Endodermal cell (in vitro differentiated cells): ENCODE measurements around the gene EFNB3. TPM values are rescaled to one million over a fixed set of nuclear protein-coding genes. Genes with fewer than 3 reads are reported as not detected.

ENCODE experiments used
- DNase-seq: peaks from one replicate; pipeline ENCODE4 v3.0.0-alpha.2; 2017
- H3K27ac ChIP-seq: 2 replicates; pipeline ENCODE4 v1.5.1; 2013; ENCODE audit warnings: mild to moderate bottlenecking, low read depth, low read length, moderate library complexity
- H3K27me3 ChIP-seq: 2 replicates; pipeline ENCODE4 v1.6.1; 2013; ENCODE audit warnings: mild to moderate bottlenecking, low read length, moderate library complexity; ENCODE audit not compliant: insufficient read depth, control insufficient read depth, poor library complexity, severe bottlenecking
- H3K36me3 ChIP-seq: 2 replicates; pipeline ENCODE4 v1.7.0; 2013; ENCODE audit warnings: mild to moderate bottlenecking, low read length, moderate library complexity; ENCODE audit not compliant: control insufficient read depth, insufficient read depth
- H3K4me1 ChIP-seq: one replicate; pipeline ENCODE4 v1.7.0; 2013; ENCODE audit warnings: low read length; ENCODE audit not compliant: control insufficient read depth, insufficient read depth
- H3K4me3 ChIP-seq: 2 replicates; pipeline ENCODE4 v1.5.1; 2013; ENCODE audit warnings: mild to moderate bottlenecking, low read length, moderate library complexity
- H3K9ac ChIP-seq: 2 replicates; pipeline ENCODE4 v1.6.1; 2013; ENCODE audit warnings: mild to moderate bottlenecking, low read length, moderate library complexity; ENCODE audit not compliant: poor library complexity, severe bottlenecking; ENCODE audit errors: extremely low read depth
- H3K9me3 ChIP-seq: 2 replicates; pipeline ENCODE4 v1.6.1; 2013; ENCODE audit warnings: mild to moderate bottlenecking, low read length, moderate library complexity; ENCODE audit not compliant: control insufficient read depth
- H3K27ac Mint-ChIP-seq: 2 replicates; pipeline ENCODE4 v1.8.0; 2020; ENCODE audit warnings: mixed read lengths
- H3K27me3 Mint-ChIP-seq: 2 replicates; pipeline ENCODE4 v1.8.0; 2021; ENCODE audit warnings: mild to moderate bottlenecking, mixed read lengths; ENCODE audit not compliant: insufficient read depth
- H3K36me3 Mint-ChIP-seq: 2 replicates; pipeline ENCODE4 v1.8.0; 2020; ENCODE audit warnings: low read depth, mixed read lengths
- H3K4me1 Mint-ChIP-seq: 2 replicates; pipeline ENCODE4 v1.8.0; 2020; ENCODE audit warnings: mixed read lengths
- H3K4me3 Mint-ChIP-seq: 2 replicates; pipeline ENCODE4 v1.8.0; 2020; ENCODE audit warnings: mild to moderate bottlenecking, moderate library complexity, mixed read lengths
- H3K9me3 Mint-ChIP-seq: 2 replicates; pipeline ENCODE4 v1.8.0; 2020; ENCODE audit warnings: mild to moderate bottlenecking, mixed read lengths
- WGBS, 2 experiments: methylation state at CpG; one replicate each; pipeline versions ENCODE4 v1.1.5 to v1.1.7; 2013; ENCODE audit warnings: missing lambda C conversion rate in 2 of 2, mixed read lengths in 1 of 2; ENCODE audit not compliant: insufficient coverage in 1 of 2, insufficient read length in 1 of 2; 5-methylcytosine and 5-hydroxymethylcytosine counted together
- total RNA-seq, 2 donors: library from RNA; stranded (reverse); fragmentation: NEBNext Ultra II Directional in 1 of 2; extraction: Animal tissue kit (Norgen Biotek cat#: 25700) in 1 of 2; gene quantifications; 2 replicates in 1 of 2; 3 replicates in 1 of 2; pipeline ENCODE4 v1.2.1, GENCODE V29; 2021
- TF ChIP-seq, protein P1 (sequence below): fragments of 200-600 bp; sonication (generic); conservative IDR thresholded peaks from 2 replicates; pipeline ENCODE4 v1.5.0; 2021; ENCODE audit warnings: antibody characterized with exemption, mild to moderate bottlenecking

EFNB3 gene
- total RNA-seq, 2 donors from 2014 or later, result 12.8 to 15.0 TPM

GRCh38 chr17:7714721-7715594, 10.0 kb downstream of the EFNB3 start:
- H3K27me3 Mint-ChIP-seq, result peaks cover 46% of the 10 kb centered on the region
- peaks cover 10% of the 10 kb centered on the region for H3K36me3 Mint-ChIP-seq
- Histone ChIP-seq H3K27ac (peak overlapping the region; percentile 66), H3K9ac (no peak overlapping the region), H3K9me3 (no peaks in the 10 kb centered on the region), H3K36me3 (no peaks in the 10 kb centered on the region), H3K27me3 (peaks cover 25% of the 10 kb centered on the region), H3K4me1 (peaks cover 2% of the 10 kb centered on the region), H3K4me3 (no peak overlapping the region)
- no peak for DNase-seq
- peaks cover 24% of the 10 kb centered on the region for H3K4me1 Mint-ChIP-seq
- TF ChIP-seq, protein P1, sequence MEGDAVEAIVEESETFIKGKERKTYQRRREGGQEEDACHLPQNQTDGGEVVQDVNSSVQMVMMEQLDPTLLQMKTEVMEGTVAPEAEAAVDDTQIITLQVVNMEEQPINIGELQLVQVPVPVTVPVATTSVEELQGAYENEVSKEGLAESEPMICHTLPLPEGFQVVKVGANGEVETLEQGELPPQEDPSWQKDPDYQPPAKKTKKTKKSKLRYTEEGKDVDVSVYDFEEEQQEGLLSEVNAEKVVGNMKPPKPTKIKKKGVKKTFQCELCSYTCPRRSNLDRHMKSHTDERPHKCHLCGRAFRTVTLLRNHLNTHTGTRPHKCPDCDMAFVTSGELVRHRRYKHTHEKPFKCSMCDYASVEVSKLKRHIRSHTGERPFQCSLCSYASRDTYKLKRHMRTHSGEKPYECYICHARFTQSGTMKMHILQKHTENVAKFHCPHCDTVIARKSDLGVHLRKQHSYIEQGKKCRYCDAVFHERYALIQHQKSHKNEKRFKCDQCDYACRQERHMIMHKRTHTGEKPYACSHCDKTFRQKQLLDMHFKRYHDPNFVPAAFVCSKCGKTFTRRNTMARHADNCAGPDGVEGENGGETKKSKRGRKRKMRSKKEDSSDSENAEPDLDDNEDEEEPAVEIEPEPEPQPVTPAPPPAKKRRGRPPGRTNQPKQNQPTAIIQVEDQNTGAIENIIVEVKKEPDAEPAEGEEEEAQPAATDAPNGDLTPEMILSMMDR, result no peak
- no peak overlapping the region for H3K4me3 Mint-ChIP-seq
- 85 to 88% methylated on average over 6 to 8 of the region's 10 CpGs for WGBS, 2 experiments
- no peak overlapping the region for H3K27ac Mint-ChIP-seq
- no peaks in the 10 kb centered on the region for H3K9me3 Mint-ChIP-seq

DNA sequence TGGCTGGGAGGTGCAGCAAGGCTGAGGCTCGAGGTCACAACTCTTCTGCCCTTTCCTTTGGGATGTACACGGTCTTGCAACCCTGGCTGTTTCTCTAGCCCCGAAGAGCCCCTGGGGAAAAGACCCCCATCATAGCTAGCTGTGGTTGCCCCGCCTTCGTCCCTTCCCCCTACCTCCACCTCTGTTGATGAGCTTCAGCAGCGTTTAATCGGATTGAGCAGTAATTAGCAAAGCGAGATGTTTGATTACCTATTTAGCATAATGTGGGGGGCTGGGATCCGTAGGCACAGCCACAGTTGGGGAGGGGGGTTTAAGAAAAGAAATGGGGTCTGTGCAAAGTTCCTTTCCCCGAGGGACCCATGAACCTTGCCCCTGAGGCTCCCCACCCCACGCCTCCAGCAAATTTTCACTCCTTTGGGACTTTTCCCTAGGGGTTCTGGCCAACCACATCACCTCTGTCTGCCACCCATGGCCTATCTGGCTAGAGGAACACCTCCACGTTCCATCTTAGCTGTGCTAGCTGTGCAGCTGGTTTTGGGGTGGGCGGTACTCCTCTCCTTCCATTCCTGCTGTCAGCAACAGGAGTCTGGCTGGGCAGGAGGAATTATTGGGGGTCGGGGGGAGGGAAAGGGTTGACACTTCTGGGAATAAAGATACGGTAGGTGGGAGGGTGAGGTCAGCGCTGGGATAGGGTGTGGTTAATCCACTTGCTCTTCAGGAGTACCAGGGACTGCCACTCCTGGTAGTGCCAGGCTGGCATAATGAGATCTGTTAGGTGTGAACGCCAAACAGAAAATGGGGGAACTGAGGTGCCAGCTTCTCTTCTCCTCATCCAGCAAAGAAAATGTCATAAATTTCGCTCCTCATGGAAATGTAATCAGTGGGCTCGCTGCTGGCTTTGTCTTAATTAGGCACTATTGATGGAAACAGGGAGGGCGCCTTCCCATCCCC, 11.2 kb downstream of the EFNB3 start:
- Mint-ChIP-seq H3K4me1 (peaks cover 29% of the 10 kb centered on the region), H3K36me3 (peaks cover 2% of the 10 kb centered on the region), H3K27ac (peak overlapping the region; percentile 76), H3K9me3 (no peaks in the 10 kb centered on the region), H3K4me3 (peak overlapping the region; percentile 73), H3K27me3 (peaks cover 54% of the 10 kb centered on the region)
- peaks cover 2% of the 10 kb centered on the region for H3K4me1 ChIP-seq
- H3K9me3 ChIP-seq, result no peaks in the 10 kb centered on the region
- H3K4me3 ChIP-seq, result peak overlapping the region; percentile 86
- WGBS, 2 experiments, result 46 to 51% methylated on average over 10 to 20 of the region's 20 CpGs
- no peaks in the 10 kb centered on the region for H3K36me3 ChIP-seq
- H3K27ac ChIP-seq, result peak overlapping the region; percentile 26
- TF ChIP-seq, protein P1, result no peak
- H3K9ac ChIP-seq, result peak overlapping the region; percentile 38
- DNase-seq, result no peak
- H3K27me3 ChIP-seq, result peaks cover 32% of the 10 kb centered on the region

DNA sequence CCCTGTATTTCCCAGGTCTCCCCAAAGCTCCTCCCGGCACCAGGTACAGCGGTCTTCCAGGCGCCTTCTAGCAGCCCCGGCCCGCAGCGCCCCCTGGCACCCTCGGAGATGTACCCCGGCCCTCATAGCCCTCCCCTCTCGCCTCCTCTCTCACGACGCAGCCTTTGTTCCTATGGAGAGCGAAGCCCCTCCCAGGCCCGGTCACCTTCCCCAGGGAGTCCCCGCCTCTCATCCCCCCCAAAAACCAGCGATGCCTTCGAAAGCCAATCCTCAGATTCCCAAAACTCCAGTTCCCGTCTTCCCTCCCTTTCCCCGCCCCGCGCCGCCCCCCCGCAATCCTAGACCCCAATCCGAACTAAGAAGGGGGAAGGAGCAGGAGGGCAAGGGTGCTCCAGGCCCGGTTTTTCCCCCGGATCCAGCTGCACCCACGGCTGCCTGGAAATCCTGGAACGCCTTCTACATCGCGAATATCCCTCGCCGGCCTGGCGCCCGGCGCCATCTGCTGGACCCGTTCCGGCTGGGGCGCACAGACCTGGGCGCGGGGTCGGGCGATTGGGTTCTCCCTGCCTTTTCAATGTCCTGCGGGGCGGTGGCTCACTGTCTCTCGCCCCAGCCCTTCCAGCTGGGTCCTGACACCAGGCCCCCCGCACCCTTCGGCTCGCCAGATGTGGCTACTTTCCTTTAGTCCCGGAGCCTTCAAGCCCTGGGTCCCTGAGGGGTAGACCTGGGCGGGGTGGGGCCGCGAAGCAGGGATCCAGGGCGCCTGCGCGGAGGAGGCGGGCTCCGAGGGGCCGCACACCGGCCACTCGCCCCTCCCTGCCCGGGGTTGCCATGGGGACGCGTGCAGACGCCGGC, 12.1 kb downstream of the EFNB3 start, which contains the start of gene DNAH2:
TSS of gene DNAH2 (plus strand) at position 844 of the 855 bp plus-strand sequence. CDS start 1,991 bp downstream, outside the sequence.
- peak within 1 kb of the TSS; percentile 38 for H3K9ac ChIP-seq
- Mint-ChIP-seq H3K9me3 (no peaks in the 10 kb centered on the region), H3K36me3 (no peaks in the 10 kb centered on the region), H3K4me1 (peaks cover 25% of the 10 kb centered on the region), H3K27me3 (peaks cover 50% of the 10 kb centered on the region), H3K4me3 (peak within 1 kb of the TSS; percentile 73), H3K27ac (peak within 1 kb of the TSS; percentile 76)
- H3K27ac ChIP-seq, result peak within 1 kb of the TSS; percentile 82
- H3K4me3 ChIP-seq, result peak within 1 kb of the TSS; percentile 86
- H3K9me3 ChIP-seq, result no peaks in the 10 kb centered on the region
- WGBS, 2 experiments, result 0% methylated on average over 15 to 62 of the region's 64 CpGs
- H3K4me1 ChIP-seq, result peaks cover 2% of the 10 kb centered on the region
- H3K36me3 ChIP-seq, result no peaks in the 10 kb centered on the region
- DNase-seq, result peak; percentile 99
- TF ChIP-seq, protein P1, result peak; percentile 64
- H3K27me3 ChIP-seq, result peaks cover 26% of the 10 kb centered on the region
